H9 (cell line): ENCODE results near the gene VPS9D1. TPM values are rescaled to one million over a fixed set of nuclear protein-coding genes. Genes with fewer than 3 reads are reported as not detected.
A peak's percentile ranks its signal among the peaks of the same experiment; 100 is the strongest.

Experiments used
- DNase-seq: peaks from one replicate; pipeline ENCODE4 v3.0.0-alpha.2; 2017
- H2AFZ ChIP-seq: one replicate; pipeline ENCODE4 v1.6.1; 2013; ENCODE audit warnings: mild to moderate bottlenecking, low read length, control low read depth, moderate library complexity
- H2AK5ac ChIP-seq: 2 replicates; pipeline ENCODE4 v1.6.1; 2013; ENCODE audit warnings: low read length, control low read depth, mixed read lengths; ENCODE audit not compliant: insufficient read length
- H2BK120ac ChIP-seq: one replicate; pipeline ENCODE4 v1.6.1; 2013; ENCODE audit warnings: low read depth, mild to moderate bottlenecking, low read length, control low read depth, inconsistent platforms; ENCODE audit not compliant: poor library complexity, severe bottlenecking
- H2BK12ac ChIP-seq: 2 replicates; pipeline ENCODE4 v1.6.1; 2013; ENCODE audit warnings: low read length, control low read depth, mixed read lengths, low read depth; ENCODE audit not compliant: insufficient read length
- H2BK15ac ChIP-seq: 2 replicates; pipeline ENCODE4 v1.6.1; 2013; ENCODE audit warnings: low read depth, low read length, control low read depth
- H2BK20ac ChIP-seq: one replicate; pipeline ENCODE4 v1.6.1; 2013; ENCODE audit warnings: low read depth, mild to moderate bottlenecking, low read length, control low read depth, inconsistent platforms; ENCODE audit not compliant: poor library complexity, severe bottlenecking
- H2BK5ac ChIP-seq: 2 replicates; pipeline ENCODE4 v1.6.1; 2013; ENCODE audit warnings: low read length, control low read depth, mixed read lengths; ENCODE audit not compliant: insufficient read length
- H3K14ac ChIP-seq: 2 replicates; pipeline ENCODE4 v1.6.1; 2013; ENCODE audit warnings: low read length, control low read depth; ENCODE audit not compliant: insufficient read depth
- H3K18ac ChIP-seq: 2 replicates; pipeline ENCODE4 v1.6.1; 2013; ENCODE audit warnings: low read depth, mild to moderate bottlenecking, mixed read lengths, low read length, control low read depth; ENCODE audit not compliant: insufficient read length
- H3K23ac ChIP-seq: 2 replicates; pipeline ENCODE4 v1.6.1; 2013; ENCODE audit warnings: low read length, control low read depth, mixed read lengths, low read depth; ENCODE audit not compliant: insufficient read length
- H3K23me2 ChIP-seq: 2 replicates; pipeline ENCODE4 v1.6.1; 2013; ENCODE audit warnings: low read depth, mild to moderate bottlenecking, mixed read lengths, low read length, control low read depth; ENCODE audit not compliant: insufficient read length, poor library complexity, severe bottlenecking
- H3K27ac ChIP-seq: 2 replicates; pipeline ENCODE4 v1.5.1; 2013; ENCODE audit warnings: low read length, control low read depth, mixed read lengths, low read depth; ENCODE audit not compliant: insufficient read length
- H3K27me3 ChIP-seq: 2 replicates; pipeline ENCODE4 v1.6.1; 2013; ENCODE audit warnings: low read length, control low read depth, inconsistent platforms; ENCODE audit not compliant: insufficient read depth
- H3K4ac ChIP-seq: 2 replicates; pipeline ENCODE4 v1.6.1; 2013; ENCODE audit warnings: low read depth, mild to moderate bottlenecking, control low read depth, inconsistent platforms, low read length, moderate library complexity
- H3K4me1 ChIP-seq: 2 replicates; pipeline ENCODE4 v1.6.1; 2013; ENCODE audit warnings: low read length, control low read depth, inconsistent platforms; ENCODE audit not compliant: insufficient read depth
- H3K4me2 ChIP-seq: 2 replicates; pipeline ENCODE4 v1.6.1; 2013; ENCODE audit warnings: low read length, control low read depth, mixed read lengths; ENCODE audit not compliant: insufficient read length, insufficient read depth
- H3K56ac ChIP-seq: 2 replicates; pipeline ENCODE4 v1.6.1; 2013; ENCODE audit warnings: low read depth, mild to moderate bottlenecking, mixed read lengths, low read length, control low read depth; ENCODE audit not compliant: insufficient read length
- H3K79me1 ChIP-seq: 2 replicates; pipeline ENCODE4 v1.6.1; 2013; ENCODE audit warnings: low read depth, mild to moderate bottlenecking, moderate library complexity, low read length, control low read depth, inconsistent platforms; ENCODE audit not compliant: insufficient read depth, poor library complexity, severe bottlenecking
- H3K79me2 ChIP-seq: 2 replicates; pipeline ENCODE4 v1.6.1; 2013; ENCODE audit warnings: low read length, control low read depth, inconsistent platforms; ENCODE audit not compliant: insufficient read depth
- H3K9ac ChIP-seq: 2 replicates; pipeline ENCODE4 v1.6.1; 2013; ENCODE audit warnings: low read length, control low read depth, mixed read lengths; ENCODE audit not compliant: insufficient read length; ENCODE audit errors: extremely low read depth
- H3K9me3 ChIP-seq: one replicate; pipeline ENCODE4 v1.6.1; 2013; ENCODE audit warnings: low read depth, low read length, inconsistent platforms; ENCODE audit not compliant: control insufficient read depth
- H3T11ph ChIP-seq: one replicate; pipeline ENCODE4 v1.6.1; 2013; ENCODE audit warnings: mild to moderate bottlenecking, low read length, control low read depth, inconsistent platforms
- H4K20me1 ChIP-seq: one replicate; pipeline ENCODE4 v1.6.1; 2013; ENCODE audit not compliant: control insufficient read depth, insufficient read length, insufficient read depth
- H4K5ac ChIP-seq: 2 replicates; pipeline ENCODE4 v1.6.1; 2013; ENCODE audit warnings: low read depth, mild to moderate bottlenecking, mixed read lengths, low read length, control low read depth; ENCODE audit not compliant: insufficient read length
- H4K8ac ChIP-seq: replicated peaks from 2 replicates; pipeline ENCODE4 v1.6.1; 2013; ENCODE audit warnings: low read length, control low read depth, mixed read lengths, low read depth; ENCODE audit not compliant: insufficient read length
- H4K91ac ChIP-seq: 2 replicates; pipeline ENCODE4 v1.6.1; 2013; ENCODE audit warnings: low read depth, mild to moderate bottlenecking, moderate library complexity, mixed read lengths, low read length, control low read depth; ENCODE audit not compliant: insufficient read length
- H3K27ac Mint-ChIP-seq, 3 experiments: 2 replicates in 2 of 3; 3 replicates in 1 of 3; pipeline ENCODE4 v1.8.0; 2020 to 2021; ENCODE audit warnings: mixed read lengths in 3 of 3, mild to moderate bottlenecking in 1 of 3, moderate library complexity in 1 of 3
- H3K27me3 Mint-ChIP-seq: 2 replicates; pipeline ENCODE4 v1.8.0; 2021; ENCODE audit warnings: low read depth, mild to moderate bottlenecking, moderate library complexity, mixed read lengths
- H3K36me3 Mint-ChIP-seq, 3 experiments: 2 replicates in 2 of 3; 3 replicates in 1 of 3; pipeline ENCODE4 v1.8.0; 2020 to 2021; ENCODE audit warnings: low read depth in 3 of 3, mixed read lengths in 3 of 3; ENCODE audit not compliant: insufficient read depth in 1 of 3
- H3K4me1 Mint-ChIP-seq, 2 experiments: 2 replicates each; pipeline ENCODE4 v1.8.0; 2020; ENCODE audit warnings: mixed read lengths in 2 of 2
- H3K4me3 Mint-ChIP-seq, 2 experiments: 2 replicates in 1 of 2; 3 replicates in 1 of 2; pipeline ENCODE4 v1.8.0; 2020 to 2021; ENCODE audit warnings: mild to moderate bottlenecking in 2 of 2, mixed read lengths in 2 of 2, moderate library complexity in 1 of 2
- H3K9me3 Mint-ChIP-seq, 2 experiments: 2 replicates in 1 of 2; 3 replicates in 1 of 2; pipeline ENCODE4 v1.8.0; 2020; ENCODE audit warnings: mild to moderate bottlenecking in 2 of 2, mixed read lengths in 2 of 2, moderate library complexity in 1 of 2
- WGBS: extraction: QIAGEN DNeasy Blood & Tissue Kit; methylation state at CpG from one replicate; pipeline ENCODE4 v1.1.7; 2013; ENCODE audit warnings: missing lambda C conversion rate, low lambda C conversion rate, mixed read lengths; ENCODE audit not compliant: insufficient read length; ENCODE audit errors: extremely low coverage; 5-methylcytosine and 5-hydroxymethylcytosine counted together
- total RNA-seq: library from RNA; stranded (reverse); gene quantifications from 2 replicates; pipeline ENCODE4 v1.2.1, GENCODE V29; 2021
- TF ChIP-seq, protein P1 (sequence below): fragments of 200-600 bp; sonication (generic); conservative IDR thresholded peaks from 3 replicates; pipeline ENCODE4 v1.8.0; 2021; ENCODE audit warnings: antibody characterized with exemption, mild to moderate bottlenecking

Gene VPS9D1
- total RNA-seq, 1 experiment from 2014 or later: 6.0 TPM

DNA sequence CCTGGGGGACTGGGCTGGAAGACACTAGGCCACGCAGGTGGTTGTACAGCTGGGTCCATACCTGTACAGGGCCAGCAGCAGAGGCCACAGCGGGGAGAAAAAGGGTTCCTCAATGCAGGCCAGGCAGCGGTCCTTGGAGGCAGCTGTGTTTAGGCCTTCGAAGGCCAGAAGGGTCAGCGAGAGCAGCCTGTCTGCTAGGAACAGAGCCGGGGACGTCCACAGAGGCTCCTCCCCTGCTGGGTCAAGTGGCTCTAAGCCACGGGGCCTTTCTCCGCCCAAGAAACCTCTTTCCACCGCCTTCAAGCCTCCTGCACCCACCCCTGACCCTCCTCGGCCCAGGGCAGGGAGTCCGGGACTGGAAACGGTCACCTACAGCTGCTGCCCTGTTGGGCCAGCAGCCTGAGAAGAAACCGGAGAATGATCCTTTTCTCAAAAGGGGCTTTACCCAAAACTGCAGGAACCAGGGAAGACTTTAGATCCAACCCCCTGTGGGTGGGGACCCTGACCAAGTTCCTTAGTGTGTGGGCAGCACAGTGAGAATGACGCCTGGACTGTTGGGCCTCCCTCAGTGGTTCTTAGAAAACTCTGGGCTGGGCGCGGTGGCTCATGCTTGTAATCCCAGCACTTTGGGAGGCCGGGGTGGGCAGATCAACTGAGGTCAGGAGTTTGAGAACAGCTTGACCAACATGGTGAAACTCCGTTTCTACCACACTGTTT lies 10.8 kb downstream of the VPS9D1 start:
- peaks cover 18% of the 10 kb centered on the region for H3K27me3 Mint-ChIP-seq
- H3K18ac ChIP-seq: no peak overlapping the region
- no peak for DNase-seq
- H2AFZ ChIP-seq: no peak overlapping the region
- no peaks in the 10 kb centered on the region for H3K9me3 ChIP-seq
- H3K9me3 Mint-ChIP-seq: no peaks in the 10 kb centered on the region; a peak in 1 of 5 replicates
- H3K27ac Mint-ChIP-seq: no peak overlapping the region; a peak in 1 of 7 replicates
- no peak overlapping the region for H3K27ac ChIP-seq
- H3K4ac ChIP-seq: no peak overlapping the region
- no peak overlapping the region for H2AK5ac ChIP-seq
- no peaks in the 10 kb centered on the region for H3K27me3 ChIP-seq
- H3K36me3 Mint-ChIP-seq: peaks cover 7 to 17% (median 10%) of the 10 kb centered on the region in 3 experiments; a peak in 6 of 7 replicates
- no peak overlapping the region for H4K91ac ChIP-seq
- H3K4me2 ChIP-seq: no peak overlapping the region
- TF ChIP-seq, protein P1, sequence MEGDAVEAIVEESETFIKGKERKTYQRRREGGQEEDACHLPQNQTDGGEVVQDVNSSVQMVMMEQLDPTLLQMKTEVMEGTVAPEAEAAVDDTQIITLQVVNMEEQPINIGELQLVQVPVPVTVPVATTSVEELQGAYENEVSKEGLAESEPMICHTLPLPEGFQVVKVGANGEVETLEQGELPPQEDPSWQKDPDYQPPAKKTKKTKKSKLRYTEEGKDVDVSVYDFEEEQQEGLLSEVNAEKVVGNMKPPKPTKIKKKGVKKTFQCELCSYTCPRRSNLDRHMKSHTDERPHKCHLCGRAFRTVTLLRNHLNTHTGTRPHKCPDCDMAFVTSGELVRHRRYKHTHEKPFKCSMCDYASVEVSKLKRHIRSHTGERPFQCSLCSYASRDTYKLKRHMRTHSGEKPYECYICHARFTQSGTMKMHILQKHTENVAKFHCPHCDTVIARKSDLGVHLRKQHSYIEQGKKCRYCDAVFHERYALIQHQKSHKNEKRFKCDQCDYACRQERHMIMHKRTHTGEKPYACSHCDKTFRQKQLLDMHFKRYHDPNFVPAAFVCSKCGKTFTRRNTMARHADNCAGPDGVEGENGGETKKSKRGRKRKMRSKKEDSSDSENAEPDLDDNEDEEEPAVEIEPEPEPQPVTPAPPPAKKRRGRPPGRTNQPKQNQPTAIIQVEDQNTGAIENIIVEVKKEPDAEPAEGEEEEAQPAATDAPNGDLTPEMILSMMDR: no peak
- peak overlapping the region in 1 of 2 experiments; percentile 59; a peak in 3 of 5 replicates for H3K4me3 Mint-ChIP-seq
- no peak overlapping the region for H2BK120ac ChIP-seq
- no peak overlapping the region for H2BK5ac ChIP-seq
- H4K5ac ChIP-seq: no peak overlapping the region
- H3K23me2 ChIP-seq: peaks cover 11% of the 10 kb centered on the region
- no peak overlapping the region for H3K9ac ChIP-seq
- H4K20me1 ChIP-seq: no peaks in the 10 kb centered on the region
- no peak overlapping the region for H3K14ac ChIP-seq
- no peak overlapping the region for H3T11ph ChIP-seq
- no peak overlapping the region for H2BK15ac ChIP-seq
- H2BK12ac ChIP-seq: no peak overlapping the region
- WGBS: no CpG with 5 or more reads among the region's 19 CpGs
- no peaks in the 10 kb centered on the region for H3K79me1 ChIP-seq
- no peak overlapping the region for H3K23ac ChIP-seq
- H3K56ac ChIP-seq: no peak overlapping the region
- no peak overlapping the region for H2BK20ac ChIP-seq
- H3K79me2 ChIP-seq: no peaks in the 10 kb centered on the region
- no peaks in the 10 kb centered on the region for H3K4me1 ChIP-seq
- peaks cover 13 to 18% of the 10 kb centered on the region in 2 experiments for H3K4me1 Mint-ChIP-seq
- no peak overlapping the region for H4K8ac ChIP-seq
